Bronchial smooth muscle cell (primary cell): ENCODE results near the gene ROM1. TPM values are rescaled to one million over a fixed set of nuclear protein-coding genes. Genes with fewer than 3 reads are reported as not detected.

ENCODE experiments used
- total RNA-seq: library from RNA; depleted of rRNA; stranded (reverse); fragments of >200 nt; gene quantifications from 2 replicates; pipeline ENCODE4 v1.2.1, GENCODE V29; 2014

Gene ROM1, protein sequence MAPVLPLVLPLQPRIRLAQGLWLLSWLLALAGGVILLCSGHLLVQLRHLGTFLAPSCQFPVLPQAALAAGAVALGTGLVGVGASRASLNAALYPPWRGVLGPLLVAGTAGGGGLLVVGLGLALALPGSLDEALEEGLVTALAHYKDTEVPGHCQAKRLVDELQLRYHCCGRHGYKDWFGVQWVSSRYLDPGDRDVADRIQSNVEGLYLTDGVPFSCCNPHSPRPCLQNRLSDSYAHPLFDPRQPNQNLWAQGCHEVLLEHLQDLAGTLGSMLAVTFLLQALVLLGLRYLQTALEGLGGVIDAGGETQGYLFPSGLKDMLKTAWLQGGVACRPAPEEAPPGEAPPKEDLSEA
- 3.9 and 10.4 TPM in 2 replicates for total RNA-seq

GRCh38 chr11:62612366-62613290 lies at the start of gene ROM1, which contains the start of gene EML3:
TSS of gene ROM1 (plus strand) at chr11:62613257. CDS start at chr11:62613282, 25 bp downstream.
TSS of gene EML3 (minus strand) at chr11:62612775. CDS start at chr11:62612457, 318 bp downstream.

GRCh38 chr11:62573592-62574362 lies 39.3 kb upstream of the ROM1 start, which contains the start of gene EEF1G:
TSS of gene EEF1G (minus strand) at chr11:62573891. CDS start at chr11:62573842, 49 bp downstream.

DNA sequence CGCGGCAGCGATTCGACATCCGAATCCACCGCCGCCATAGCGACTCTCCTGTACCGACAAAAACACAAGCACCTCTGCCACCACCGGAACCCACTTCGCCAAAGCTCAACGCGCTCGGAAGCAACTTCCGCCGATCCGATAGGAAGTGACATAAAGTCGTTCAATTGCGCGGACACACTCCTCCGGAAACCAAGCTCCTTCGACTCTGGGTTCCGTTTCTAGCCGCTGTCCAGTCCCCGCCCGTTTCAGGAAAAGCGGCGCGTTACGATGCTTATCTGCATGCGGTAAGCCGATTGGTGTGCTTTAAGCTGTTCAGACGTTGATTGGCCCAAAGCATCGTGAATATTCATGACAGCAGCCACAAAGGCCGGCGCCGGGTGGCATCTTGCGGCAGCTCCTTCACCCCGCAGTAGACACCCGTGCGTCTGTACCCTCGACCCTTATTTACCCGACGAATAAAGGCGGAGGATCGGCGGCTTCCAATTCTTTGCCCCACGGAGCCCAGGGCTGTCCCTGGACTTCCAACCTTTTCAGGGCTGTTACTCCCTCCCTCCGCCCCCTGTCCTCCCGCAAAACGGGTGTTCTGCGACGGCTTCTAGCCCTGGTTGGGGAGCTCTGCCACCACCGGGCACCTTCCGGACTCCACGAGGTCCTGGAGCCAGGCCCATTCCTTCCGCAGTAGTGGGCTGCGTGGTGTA lies 21.5 kb upstream of the ROM1 start, which contains the start of gene TUT1:
Gene TUT1, minus strand, starts transcription at position 76 of the 698 bp plus-strand sequence. Its CDS starts 38 bp downstream, at position 38.

DNA sequence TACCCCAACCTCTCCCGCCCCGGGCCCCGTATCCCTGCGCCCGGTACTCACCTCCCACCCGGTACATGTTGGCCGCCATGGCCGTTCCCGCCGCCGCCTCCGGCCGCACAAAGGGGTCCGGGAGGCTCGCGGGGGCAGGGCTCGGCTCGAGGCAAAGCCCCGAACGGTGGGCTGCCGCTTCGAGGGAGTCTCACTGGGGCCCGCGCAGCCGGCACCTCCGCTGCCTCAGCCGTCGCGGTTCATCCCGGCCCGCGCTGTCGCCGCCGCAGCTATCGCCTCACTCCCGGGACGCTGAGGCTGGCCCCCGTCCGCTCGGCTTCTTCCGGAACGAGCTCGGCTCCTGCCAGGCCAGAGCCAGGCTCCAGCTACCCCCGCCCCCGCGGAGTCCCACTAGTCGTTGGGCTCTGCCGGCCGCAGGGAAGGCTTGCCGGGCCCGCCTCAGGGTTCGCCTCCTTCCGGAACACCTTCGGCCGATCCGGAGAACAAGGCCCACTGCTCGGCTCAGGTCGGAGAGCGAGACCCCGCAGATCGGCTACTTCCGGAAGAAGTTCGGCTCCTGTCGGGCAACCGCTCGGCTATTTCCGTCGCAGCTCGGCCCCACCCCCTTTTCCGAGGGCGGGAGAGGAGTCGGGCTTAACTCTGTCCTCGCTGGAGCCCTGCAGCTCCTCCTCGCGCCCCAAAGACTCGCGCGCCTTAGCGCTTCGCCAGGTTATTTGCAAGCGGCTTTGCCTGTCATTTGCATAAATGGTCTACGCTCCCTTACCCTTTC lies 11.5 kb upstream of the ROM1 start, which contains the start of gene MTA2:
Gene MTA2, minus strand, starts transcription at position 494 of the 769 bp plus-strand sequence. Its CDS starts 415 bp downstream, at position 79.

DNA sequence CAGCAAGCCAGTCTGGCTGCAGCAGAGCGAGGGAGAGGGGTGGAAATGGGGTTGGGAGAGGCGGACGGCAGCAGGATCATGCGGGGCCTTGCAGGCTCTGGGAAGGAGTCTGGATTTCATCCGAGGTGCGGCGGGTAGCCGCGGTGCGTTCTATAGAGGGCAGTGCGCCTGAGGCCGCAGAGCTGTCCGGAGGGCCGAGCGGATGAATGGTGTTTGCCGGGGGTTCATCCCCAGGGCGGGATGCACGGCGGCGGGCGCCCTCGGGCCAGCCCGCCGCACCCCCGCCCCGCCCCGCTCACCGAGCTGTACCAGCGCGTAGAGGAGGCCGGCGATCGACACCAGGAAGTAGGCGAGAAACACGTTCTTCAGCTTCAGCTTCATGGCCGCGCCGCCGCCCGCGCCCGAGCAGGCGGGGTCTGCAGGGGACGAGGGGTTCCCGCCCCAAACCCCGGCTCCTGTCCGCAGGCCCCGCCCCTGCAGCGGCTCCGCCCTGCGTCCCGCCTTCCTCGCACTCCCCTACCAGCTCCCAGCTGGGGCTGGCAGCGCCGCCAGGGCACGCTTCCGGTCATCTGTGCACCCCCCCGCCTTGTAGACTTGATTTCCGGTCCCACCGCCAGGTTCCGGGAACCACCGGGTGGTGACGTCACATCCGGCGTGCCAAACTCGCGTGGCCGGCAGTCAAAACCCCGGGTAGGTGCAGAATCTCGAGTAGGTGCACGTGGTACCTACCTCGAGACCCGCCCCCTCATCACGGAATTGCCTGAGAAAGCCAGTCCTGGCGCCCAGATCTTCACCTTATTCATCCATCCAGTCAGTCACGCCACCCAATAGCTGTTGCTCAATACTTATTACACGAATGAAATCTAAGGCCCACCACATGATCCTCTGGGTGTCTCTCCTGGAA lies 8.8 kb downstream of the ROM1 start, which contains the start of gene B3GAT3:
Gene B3GAT3, minus strand, starts transcription at position 420 of the 904 bp plus-strand sequence. Its CDS starts 39 bp downstream, at position 381.

DNA sequence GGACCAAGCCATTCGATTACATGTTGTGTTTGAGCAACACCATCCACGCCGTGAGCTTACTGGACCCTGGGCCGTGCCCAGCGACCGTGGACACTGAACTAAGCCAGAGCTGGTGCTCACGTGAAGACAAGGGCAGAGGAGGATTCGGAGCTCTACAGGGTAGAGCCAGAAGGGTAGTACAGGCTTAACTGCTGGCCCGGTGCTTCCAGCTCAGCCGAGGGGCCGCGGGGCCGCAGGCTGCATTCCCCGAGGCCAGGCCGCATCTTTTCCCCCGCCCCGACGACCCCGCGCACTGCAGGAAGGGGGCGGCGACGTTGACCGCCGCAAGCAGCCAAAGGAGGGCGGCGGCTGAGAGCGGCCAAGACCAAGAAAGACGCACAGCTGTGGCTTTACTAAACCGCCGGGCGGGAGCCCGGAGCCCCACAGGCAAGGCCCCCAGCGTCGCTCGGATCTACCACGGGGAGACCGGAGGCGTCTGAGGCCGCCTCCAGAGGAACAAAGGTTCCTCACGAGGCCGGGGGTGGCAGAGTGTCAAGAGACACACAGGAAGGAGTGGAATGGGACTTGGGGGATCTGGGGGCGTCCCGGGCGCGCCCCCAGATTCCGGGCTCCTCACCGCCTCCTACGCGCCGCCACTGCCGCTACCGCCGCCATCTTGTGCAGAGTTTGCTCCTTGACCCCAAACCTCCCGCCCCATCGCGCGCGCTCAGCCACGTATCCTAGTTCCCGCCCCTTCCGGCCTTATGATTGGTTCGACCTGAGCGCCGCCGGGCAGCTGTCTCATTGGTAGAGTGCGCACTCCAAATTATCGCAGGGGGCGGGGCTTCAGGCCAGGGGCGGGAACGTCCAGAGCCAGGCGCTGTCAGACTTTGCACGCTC lies 33.1 kb downstream of the ROM1 start, which contains the start of gene GANAB:
Gene GANAB, minus strand, starts transcription at position 668 of the 879 bp plus-strand sequence. Its CDS starts 14 bp downstream, at position 654.

Other genes with a start within 250 kb of the ROM1 start
- not detected in 2 replicates for gene SCGB1A1, start 194.2 kb upstream of the ROM1 start, total RNA-seq
- 361 and 516 TPM in 2 replicates for gene AHNAK, start 66.5 kb upstream of the ROM1 start, total RNA-seq
- 1,318 and 1,601 TPM in 2 replicates for gene EEF1G, start 39.4 kb upstream of the ROM1 start, total RNA-seq
- 5.6 and 5.8 TPM in 2 replicates for gene TUT1, start 21.7 kb upstream of the ROM1 start, total RNA-seq
- 88.4 and 96.0 TPM in 2 replicates for gene MTA2, start 11.4 kb upstream of the ROM1 start, total RNA-seq
- gene EML3, start 482 bp upstream of the ROM1 start, total RNA-seq: 17.5 and 17.8 TPM in 2 replicates
- 16.7 and 22.1 TPM in 2 replicates for gene B3GAT3, start 8.7 kb downstream of the ROM1 start, total RNA-seq
- 218 and 268 TPM in 2 replicates for gene GANAB, start 33.4 kb downstream of the ROM1 start, total RNA-seq
- 13.4 and 15.6 TPM in 2 replicates for gene INTS5, start 40.0 kb downstream of the ROM1 start, total RNA-seq
- 21.0 and 29.3 TPM in 2 replicates for gene C11orf98, start 52.0 kb downstream of the ROM1 start, total RNA-seq
- 8.7 and 9.6 TPM in 2 replicates for gene CSKMT, start 52.1 kb downstream of the ROM1 start, total RNA-seq
- 10.4 and 13.1 TPM in 2 replicates for gene UQCC3, start 58.4 kb downstream of the ROM1 start, total RNA-seq
- 2.7 TPM in 2 replicates for gene LBHD1, start 59.0 kb downstream of the ROM1 start, total RNA-seq
- gene UBXN1, start 65.8 kb downstream of the ROM1 start, total RNA-seq: 201 and 302 TPM in 2 replicates
- gene LRRN4CL, start 76.3 kb downstream of the ROM1 start, total RNA-seq: 29.8 and 36.9 TPM in 2 replicates
- gene BSCL2, start 94.2 kb downstream of the ROM1 start, total RNA-seq: 43.8 and 52.2 TPM in 2 replicates
- not detected in 2 replicates for gene GNG3, start 94.4 kb downstream of the ROM1 start, total RNA-seq
- 10.8 and 13.2 TPM in 2 replicates for gene HNRNPUL2, start 114.2 kb downstream of the ROM1 start, total RNA-seq
- gene TTC9C, start 115.2 kb downstream of the ROM1 start, total RNA-seq: 30.4 and 36.1 TPM in 2 replicates
- gene ZBTB3, start 140.9 kb downstream of the ROM1 start, total RNA-seq: 9.5 and 12.5 TPM in 2 replicates
- gene POLR2G, start 148.3 kb downstream of the ROM1 start, total RNA-seq: 77.7 and 93.2 TPM in 2 replicates
- 22.2 and 28.9 TPM in 2 replicates for gene TAF6L, start 158.1 kb downstream of the ROM1 start, total RNA-seq
- gene TMEM179B, start 174.1 kb downstream of the ROM1 start, total RNA-seq: 19.1 and 23.2 TPM in 2 replicates
- gene TMEM223, start 178.7 kb downstream of the ROM1 start, total RNA-seq: 10.7 and 10.9 TPM in 2 replicates
- 15.4 and 21.0 TPM in 2 replicates for gene NXF1, start 192.2 kb downstream of the ROM1 start, total RNA-seq
- 42.6 and 50.5 TPM in 2 replicates for gene STX5, start 218.8 kb downstream of the ROM1 start, total RNA-seq
- not detected in 2 replicates for gene TEX54, start 219.6 kb downstream of the ROM1 start, total RNA-seq
- 54.7 and 67.1 TPM in 2 replicates for gene WDR74, start 226.3 kb downstream of the ROM1 start, total RNA-seq